Measurements from ENCODE around the gene DIP2C. TPM values are rescaled to one million over a fixed set of nuclear protein-coding genes. Genes with fewer than 3 reads are reported as not detected.
A peak's percentile ranks its signal among the peaks of the same experiment; 100 is the strongest.
"Not testable (repeated sequence)": the region's sequence is repeated elsewhere in the genome, so short reads cannot be mapped to it uniquely, and the experiment has no call there.

Gene DIP2C
- total RNA-seq, 1 donor from 2014 or later = 24.8 TPM

GRCh38 chr10:308572-309085, 380.8 kb downstream of the DIP2C start:
- no peak for DNase-seq (ENCODE audit: low spot score)

GRCh38 chr10:308101-308500, 381.4 kb downstream of the DIP2C start:
- DNase-seq (ENCODE audit: low spot score) = no peak

DNA sequence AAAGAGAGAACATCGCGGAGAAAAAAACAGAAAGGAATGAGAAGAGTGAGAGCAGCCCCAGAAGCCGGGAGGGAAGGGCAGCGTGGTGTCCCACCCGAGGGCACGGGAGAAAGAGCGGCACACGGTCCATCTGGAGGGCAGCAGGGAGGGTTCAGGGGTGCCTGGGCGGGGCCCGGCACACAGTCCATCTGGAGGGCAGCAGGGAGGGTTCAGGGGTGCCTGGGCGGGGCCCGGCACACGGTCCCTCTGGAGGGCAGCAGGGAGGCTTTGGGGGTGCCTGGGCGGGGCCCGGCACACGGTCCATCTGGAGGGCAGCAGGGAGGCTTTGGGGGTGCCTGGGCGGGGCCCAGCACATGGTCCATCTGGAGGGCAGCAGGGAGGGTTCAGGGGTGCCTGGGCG, 381.8 kb downstream of the DIP2C start:
- no peak for DNase-seq (ENCODE audit: low spot score)

DNA sequence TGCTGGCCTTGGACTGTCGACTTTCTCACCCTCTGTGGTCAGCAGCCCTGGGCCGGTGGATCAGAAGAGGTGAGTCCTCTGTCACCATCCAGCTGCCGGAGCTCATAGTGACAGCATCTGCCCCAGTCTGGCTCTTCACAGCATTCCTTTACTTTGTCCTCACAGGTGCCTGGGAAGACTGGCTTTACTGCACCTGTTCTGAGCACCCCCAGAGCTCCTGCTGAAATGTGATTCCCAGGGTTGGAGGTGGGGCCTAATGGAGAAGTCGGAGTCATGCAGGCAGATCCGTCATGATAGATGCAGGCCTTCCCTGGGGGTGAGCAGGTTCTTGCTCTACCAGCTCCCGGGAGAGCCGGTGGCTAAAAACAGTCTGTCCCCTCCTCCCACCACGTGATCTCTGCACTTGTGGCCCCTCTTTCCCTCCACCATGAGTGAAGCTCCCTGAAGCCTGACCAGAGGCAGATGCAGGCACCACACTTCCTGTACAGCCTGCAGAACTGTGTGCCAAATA, 382.7 kb downstream of the DIP2C start:
- no peak for DNase-seq (ENCODE audit: low spot score)

GRCh38 chr10:306007-306674, 383.3 kb downstream of the DIP2C start:
- no peak for DNase-seq (ENCODE audit: low spot score)

DNA sequence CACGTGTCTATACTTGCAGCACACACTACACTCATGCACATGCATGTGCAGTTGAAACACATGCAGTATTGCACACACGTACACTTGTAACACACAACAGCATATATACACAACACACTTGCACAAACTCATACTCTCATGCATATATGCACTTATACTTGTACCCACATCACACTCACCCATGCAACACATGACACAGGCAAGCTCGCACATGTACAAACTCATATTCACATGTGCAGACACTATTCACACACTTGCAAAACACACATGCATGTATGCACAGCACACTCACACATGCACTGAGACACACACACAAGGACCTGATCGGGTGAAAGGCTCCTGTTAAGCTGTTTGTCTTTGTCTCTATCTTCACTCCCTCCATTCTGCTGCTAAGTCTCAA, 384.4 kb downstream of the DIP2C start:
- no peak for DNase-seq (ENCODE audit: low spot score)

DNA sequence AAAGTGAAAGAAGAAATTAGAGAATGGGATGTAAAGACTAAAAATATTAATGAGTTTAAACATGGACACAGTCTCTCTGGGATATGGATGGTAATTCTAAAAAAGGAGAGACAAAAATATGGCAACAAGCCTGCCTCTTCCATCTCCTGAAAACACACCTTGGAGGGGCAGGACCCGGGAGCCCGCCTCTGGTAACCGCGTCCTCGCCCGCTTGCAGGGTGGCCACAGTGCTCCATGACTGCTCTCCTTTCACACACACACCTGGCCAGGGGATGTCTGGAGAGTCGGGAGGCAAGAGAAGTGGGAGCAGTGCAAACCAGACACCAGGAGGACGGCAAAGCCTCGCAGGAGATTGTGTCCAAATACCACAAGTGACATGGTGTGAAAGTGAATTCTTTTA, 387.9 kb downstream of the DIP2C start:
- DNase-seq (ENCODE audit: low spot score) = no peak

DNA sequence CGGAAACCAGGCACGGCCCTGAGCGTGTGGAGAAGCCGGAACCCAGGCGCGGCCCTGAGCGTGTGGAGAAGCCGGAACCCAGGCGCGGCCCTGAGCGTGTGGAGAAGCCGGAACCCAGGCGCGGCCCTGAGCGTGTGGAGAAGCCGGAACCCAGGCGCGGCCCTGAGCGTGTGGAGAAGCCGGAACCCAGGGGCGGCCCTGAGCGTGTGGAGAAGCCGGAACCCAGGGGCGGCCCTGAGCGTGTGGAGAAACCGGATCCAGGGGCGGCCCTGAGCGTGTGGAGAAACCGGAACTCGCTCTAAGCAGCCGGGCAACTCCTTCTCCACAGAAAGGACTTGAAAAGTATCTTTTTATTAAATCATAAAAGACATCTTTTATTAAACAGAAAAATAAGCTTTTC, 388.9 kb downstream of the DIP2C start:
- DNase-seq (ENCODE audit: low spot score) = not testable (repeated sequence)

- no peak for DNase-seq (ENCODE audit: low spot score)
Measured at GRCh38 chr10:299969-300368, 389.5 kb downstream of the DIP2C start.

DNA sequence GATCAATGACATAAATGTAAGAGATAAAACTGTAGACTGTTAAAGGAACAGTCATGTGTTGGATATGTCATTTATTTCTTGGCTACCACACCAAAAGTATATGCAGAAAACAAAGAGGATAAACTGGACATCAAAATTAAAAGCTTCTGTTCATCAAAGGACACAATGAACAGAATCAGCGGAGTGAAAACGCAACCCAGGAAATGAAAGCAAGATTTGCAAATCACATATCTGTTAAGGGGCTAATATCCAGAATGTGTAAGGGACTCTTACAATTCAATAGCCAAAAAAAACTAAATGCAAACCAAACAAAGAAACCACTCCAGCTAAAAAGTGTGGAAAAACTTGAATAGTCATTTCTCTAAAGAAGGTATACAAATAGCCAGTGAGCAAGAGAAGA, 390.0 kb downstream of the DIP2C start:
- DNase-seq (ENCODE audit: low spot score) = no peak

- no peak for DNase-seq (ENCODE audit: low spot score)
Measured at GRCh38 chr10:298033-298432, 391.4 kb downstream of the DIP2C start.

DNA sequence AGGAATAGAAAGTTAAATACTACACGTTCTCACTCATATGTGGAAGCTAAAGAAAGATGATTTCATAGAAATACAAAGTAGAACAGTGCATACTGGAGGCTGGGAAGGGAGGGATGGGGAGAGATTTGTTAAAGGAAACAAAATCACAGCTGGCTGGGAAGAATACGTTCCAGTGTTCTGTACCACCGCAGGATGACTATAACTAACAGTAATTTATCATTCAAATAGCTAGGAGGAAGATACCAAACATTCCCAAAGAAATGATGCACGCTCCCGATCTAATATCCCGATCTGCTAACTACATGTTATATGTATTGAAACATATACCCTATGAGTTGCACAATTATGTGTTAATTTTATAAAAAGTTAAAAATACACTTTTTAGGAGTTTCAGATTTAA, 391.9 kb downstream of the DIP2C start:
- no peak for DNase-seq (ENCODE audit: low spot score)

DNA sequence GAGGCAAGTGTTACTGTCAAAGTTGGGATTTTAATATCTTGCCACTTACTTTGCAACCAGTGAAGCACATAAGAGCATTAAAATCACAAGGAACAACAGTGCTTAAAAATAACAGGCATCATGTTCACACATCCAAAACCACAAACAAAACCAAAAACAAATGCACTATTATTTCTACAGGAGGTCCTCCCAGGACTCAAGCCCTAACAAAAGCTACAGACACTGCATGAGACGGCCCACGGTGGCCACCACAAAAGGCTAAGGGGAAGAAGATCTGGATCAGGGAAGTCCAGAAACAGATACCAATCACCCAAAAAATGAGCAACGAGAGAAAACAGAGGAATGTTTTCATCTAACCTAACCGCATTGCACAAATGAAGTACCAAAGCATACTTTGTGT, 395.8 kb downstream of the DIP2C start:
- DNase-seq (ENCODE audit: low spot score) = no peak

GRCh38 chr10:290026-290725, 399.3 kb downstream of the DIP2C start:
- DNase-seq (ENCODE audit: low spot score) = no peak

DNA sequence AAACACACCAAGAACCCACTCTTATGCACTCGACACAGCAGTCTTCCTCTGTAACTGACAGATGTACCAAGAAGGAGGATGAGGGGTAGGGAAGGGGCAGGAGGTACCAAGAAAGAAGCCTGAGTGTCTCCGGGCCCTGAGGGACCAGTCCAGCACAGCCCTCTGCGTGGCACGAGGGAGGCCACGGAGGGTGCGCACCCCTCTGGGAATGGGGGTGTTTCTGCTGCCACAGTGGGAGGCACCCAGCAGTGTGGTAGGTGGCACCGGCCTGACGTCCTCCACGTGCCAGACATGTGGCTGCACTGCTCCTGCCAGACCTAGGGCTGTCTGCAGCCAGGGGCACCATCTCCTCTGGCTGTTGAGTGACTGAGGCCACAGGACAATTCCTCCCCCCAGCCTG, 399.9 kb downstream of the DIP2C start:
- DNase-seq (ENCODE audit: low spot score) = no peak

GRCh38 chr10:288316-289200, 400.9 kb downstream of the DIP2C start:
- no peak for DNase-seq (ENCODE audit: low spot score)

DNA sequence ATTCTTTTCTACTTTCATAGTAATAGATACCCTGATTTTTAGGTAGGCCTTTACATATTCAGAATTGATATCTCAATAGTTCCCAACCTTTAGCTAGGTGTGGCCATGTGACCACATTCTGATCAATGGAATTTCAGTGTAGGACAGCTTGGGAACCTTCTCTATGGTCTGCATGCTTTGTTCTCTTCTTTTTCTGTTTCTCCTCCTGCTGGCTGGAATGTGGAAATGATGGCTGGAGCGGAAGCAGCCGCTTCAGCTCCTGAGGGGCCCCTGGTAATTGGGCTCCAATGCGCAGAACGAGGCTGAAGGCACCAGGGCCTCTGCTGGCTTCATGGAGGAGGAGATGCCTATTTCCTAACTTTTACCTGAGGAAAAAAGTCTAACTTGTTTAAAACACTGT, 401.7 kb downstream of the DIP2C start:
- DNase-seq (ENCODE audit: low spot score) = no peak

GRCh38 chr10:287026-287709, 402.3 kb downstream of the DIP2C start:
- peak; percentile 78 for DNase-seq (ENCODE audit: low spot score)

GRCh38 chr10:285216-285615, 404.3 kb downstream of the DIP2C start:
- no peak for DNase-seq (ENCODE audit: low spot score)

DNA sequence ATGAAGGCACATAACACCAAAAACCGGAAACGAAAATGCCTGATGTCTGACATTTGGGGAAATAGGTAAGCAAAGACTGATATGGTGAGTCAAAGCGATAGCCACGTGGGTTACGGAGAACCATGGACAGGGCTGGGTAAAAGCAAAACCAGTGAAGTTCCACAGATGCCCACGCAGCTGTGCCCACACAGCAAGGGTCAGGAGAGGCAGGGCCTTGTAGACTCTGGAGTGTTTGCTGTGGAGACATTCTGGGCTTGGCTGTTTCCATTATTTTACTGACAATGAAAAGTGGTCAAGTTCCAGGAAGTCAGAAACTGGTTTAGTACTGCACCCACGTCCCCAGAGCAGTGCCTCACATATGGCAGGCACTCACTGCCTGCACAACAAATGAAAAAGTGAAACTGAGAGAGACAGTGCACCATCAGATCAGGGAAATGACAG, 405.5 kb downstream of the DIP2C start:
- no peak for DNase-seq (ENCODE audit: low spot score)

GRCh38 chr10:283140-283479, 406.4 kb downstream of the DIP2C start:
- DNase-seq (ENCODE audit: low spot score) = no peak

Data from umbilical cord (tissue), 2 donors.